Stimulated activated CD8-positive, alpha-beta memory T cell treated with anti-CD3 and anti-CD28 coated beads, Interleukin-4, amount 100 ng/mL, for 4 hours (primary cell): Measurements from ENCODE around the gene TMPRSS5.

Experiments
- DNase-seq, 2 donors: peaks; one replicate each; pipeline ENCODE4 v3.0.0-alpha.2; 2020; ENCODE audit warnings: low read depth in 2 of 2, low spot score in 1 of 2

TMPRSS5 gene

GRCh38 chr11:113670149-113670830 is 35.8 kb downstream of the TMPRSS5 start:
- no peak for DNase-seq

DNA sequence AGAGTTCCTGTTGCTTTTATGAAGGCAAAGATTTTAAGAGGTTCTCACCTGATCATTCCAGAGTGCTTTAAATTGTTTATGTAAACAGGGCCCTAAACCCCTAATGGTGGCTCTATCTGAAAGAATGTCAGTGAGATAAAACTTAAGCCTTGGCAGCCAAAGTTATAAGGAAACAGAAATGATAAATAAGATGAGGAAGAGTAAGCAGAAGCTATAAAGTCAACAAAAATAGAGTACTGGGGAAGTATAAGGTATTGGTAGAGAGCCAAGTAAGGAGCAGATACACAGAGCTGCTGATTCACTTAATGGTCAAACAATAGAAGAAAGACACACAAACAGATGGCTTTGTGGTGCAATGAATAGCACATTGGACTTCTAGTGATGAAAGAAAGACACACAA is 37.9 kb downstream of the TMPRSS5 start:
- no peak for DNase-seq

- DNase-seq: no peak
These were observed 38.3 kb downstream of the TMPRSS5 start for GRCh38 chr11:113667801-113668200.

- no peak for DNase-seq
These were observed 39.5 kb downstream of the TMPRSS5 start for GRCh38 chr11:113666584-113666983.

- DNase-seq: no peak
These were observed 41.0 kb downstream of the TMPRSS5 start for GRCh38 chr11:113664981-113665710.

DNA sequence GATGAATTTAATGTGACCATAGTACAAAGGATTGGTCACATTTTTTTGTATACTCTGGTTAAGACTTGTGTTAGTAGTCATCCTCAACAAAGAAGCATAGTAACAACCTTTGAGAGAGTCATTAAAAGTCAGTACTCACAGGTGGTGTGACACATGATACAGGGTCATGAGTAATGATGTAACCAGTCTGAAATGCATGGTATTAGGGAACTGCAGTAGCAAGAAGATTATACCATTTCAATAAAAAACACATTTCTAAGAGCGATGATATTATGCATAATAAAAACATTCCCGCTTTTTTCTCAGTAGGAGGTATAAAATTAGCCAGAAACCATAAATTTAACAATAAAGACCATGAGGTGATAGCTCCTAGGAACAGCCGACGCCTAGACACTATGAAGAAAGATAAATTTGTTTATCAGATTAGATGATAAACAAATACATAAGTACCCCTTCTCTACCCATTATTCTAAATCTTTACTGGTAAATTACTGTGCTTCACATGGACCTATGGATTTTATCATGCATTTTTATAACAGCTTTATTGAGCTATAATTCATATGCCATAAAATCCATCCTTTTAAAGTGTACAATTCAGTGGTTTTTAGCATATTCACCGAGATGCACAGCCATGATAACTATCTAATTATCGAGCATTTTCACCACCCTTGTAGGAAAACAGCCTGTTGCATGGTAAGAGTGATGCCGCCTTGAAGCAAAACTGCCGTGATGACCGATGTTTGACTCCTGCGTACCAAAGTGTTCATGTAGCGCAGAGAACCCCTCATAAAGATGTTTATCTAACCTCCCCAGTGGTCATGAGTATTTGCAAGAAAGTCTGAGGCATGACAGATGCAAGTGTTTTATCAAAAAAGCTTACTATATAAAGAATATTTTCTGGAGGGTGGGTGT is 41.8 kb downstream of the TMPRSS5 start:
- no peak for DNase-seq

DNA sequence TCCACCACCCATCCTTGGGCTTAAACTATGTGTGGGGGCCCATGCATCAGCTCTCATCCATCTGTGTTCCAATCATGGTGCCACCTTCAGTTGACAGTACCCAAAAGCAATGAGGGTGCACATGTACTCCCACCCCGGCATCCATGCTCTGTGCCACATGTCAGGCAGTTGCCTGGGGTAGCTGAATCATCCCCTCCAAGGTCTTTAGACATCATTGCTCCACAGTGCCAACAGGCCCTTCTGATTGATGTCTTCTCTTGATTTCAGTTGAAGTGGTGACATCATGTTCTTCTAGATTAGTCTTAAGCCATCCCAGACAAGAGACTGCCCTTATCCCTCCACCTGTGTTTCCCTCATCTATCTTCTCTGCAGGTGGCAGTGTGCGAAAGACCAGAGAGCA is 42.5 kb downstream of the TMPRSS5 start:
- no peak for DNase-seq

DNA sequence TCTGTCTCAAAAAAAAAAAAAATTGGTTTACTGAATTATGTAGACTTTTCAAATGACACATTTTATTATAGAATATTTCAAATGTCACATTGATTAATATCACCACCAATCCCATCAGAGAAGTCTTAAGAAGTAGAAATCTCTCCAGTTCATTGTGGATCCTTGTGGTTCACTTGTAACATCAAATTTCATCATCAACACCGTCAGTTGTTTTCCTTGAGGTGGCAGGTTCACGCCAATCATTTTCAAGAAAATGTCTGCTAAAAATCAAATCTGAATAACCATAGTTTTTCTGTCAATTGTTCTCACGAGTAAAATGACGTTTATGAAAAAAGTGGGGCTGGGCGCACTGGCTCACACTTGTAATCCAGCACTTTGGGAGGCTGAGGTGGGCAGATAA is 50.3 kb downstream of the TMPRSS5 start:
- no peak for DNase-seq

- DNase-seq: no peak
These were observed 55.1 kb downstream of the TMPRSS5 start for GRCh38 chr11:113651023-113651422.

DNA sequence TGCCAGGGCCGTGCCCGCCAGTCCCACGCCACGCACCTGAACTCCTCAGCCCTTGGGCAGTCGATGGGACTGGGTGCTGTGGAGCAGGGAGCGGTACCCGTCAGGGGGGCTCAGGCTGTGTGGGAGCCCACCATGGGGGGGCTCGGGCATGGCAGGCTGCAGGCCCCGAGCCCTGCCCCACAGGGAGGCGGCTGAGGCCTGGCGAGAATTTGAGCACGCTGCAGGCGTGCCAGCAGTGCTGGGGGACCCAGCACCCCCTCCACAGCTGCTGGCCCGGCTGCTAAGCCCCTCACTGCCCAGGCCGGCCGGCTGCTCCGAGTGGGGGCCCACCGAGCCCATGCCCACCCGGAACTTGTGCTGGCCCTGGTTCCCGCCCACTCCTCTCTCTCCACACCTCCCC is 56.8 kb downstream of the TMPRSS5 start:
- DNase-seq: no peak

DNA sequence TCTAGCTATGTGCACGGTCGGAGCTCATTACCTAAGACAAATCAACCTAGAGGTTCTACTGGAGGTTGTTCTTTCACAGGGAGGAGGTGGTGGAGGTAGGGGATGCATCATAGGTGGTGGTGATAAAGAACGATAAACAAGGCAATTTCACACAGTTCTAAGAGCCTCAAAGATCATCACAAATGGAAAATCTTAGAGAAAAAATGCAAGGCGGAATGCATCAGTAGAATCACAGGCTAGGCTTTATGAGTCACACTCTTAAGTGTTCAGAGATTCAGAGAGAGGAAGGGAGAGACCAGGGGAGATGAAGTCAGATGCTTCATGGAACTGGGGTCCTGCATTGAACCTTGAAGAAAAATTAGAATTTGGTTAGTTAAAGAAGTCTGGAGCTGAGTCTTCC is 58.3 kb downstream of the TMPRSS5 start:
- DNase-seq: no peak

- no peak for DNase-seq
These were observed 59.0 kb downstream of the TMPRSS5 start for GRCh38 chr11:113647108-113647507.

- no peak for DNase-seq
These were observed 60.3 kb downstream of the TMPRSS5 start for GRCh38 chr11:113645593-113646349.

GRCh38 chr11:113644605-113645004 is 61.5 kb downstream of the TMPRSS5 start:
- DNase-seq: no peak

- no peak for DNase-seq
These were observed 62.4 kb downstream of the TMPRSS5 start for GRCh38 chr11:113643701-113644100.

GRCh38 chr11:113643006-113643585 is 63.0 kb downstream of the TMPRSS5 start:
- DNase-seq: no peak

- DNase-seq: no peak
These were observed 64.0 kb downstream of the TMPRSS5 start for GRCh38 chr11:113642090-113642489.

DNA sequence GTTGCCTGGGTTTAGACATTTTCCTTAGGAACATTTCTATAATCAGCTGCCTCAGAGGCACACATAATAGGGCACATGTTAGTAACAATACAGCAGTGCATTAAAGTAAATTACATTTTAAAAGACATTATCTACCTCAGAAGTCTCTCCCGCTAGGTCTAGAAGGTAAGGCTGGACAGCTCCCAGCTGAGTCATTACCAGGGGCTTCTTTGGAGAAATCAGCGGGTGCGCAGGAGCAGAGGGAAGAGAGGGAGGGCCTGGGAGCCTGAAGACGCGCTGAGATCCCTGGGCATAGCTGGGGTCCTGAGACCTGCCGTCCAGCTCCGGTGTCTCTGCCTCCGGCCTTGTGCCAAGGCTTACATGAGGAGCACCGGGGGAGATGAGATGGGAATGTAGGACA is 67.7 kb downstream of the TMPRSS5 start:
- no peak for DNase-seq

GRCh38 chr11:113637636-113638035 is 68.5 kb downstream of the TMPRSS5 start:
- DNase-seq: no peak
